Measurements from ENCODE around the gene BRD1.
"Not testable (repeated sequence)": the region's sequence is repeated elsewhere in the genome, so short reads cannot be mapped to it uniquely, and the experiment has no call there.

Gene BRD1

DNA sequence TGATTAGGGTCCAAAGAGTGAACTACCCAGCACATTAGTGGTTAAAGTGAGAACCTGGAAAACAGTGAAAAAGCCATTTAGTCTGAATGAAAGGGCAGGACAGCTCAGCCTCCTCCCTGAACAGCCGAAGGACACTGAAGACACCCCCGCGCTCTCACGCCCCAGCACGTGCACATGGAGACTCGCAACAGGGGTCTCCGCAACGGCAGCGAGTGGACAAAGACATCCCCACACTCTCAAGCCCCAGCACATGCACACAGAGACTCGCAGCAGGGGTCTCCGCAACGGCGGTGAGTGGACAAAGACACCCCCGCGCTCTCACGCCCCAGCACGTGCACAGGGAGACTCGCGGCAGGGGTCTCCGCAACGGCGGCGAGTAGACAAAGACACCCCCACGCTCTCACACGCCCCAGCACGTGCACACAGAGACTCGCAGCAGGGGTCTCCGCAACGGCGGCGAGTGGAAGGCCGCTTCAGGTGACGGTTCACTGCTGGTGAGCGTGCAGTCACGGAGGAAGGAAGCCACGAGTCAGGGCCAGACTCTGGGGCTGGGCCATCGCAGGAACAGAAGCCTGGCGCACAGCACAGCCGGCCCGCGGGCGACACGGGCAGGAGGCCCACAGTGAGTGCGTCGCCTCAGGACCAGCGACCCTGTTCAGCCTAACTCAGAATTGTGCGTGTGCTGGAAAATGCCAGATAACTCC is 43.6 kb downstream of the BRD1 start:
- H3K27ac ChIP-seq = no peak overlapping the region

GRCh38 chr22:49783036-49783746 is 44.5 kb downstream of the BRD1 start:
- TF ChIP-seq ZFX (IDR thresholded peaks at IDR 0.05; ENCODE audit: borderline replicate concordance) = no peak
- TF ChIP-seq CTCF (IDR thresholded peaks at IDR 0.05) = no peak
- H3K27ac ChIP-seq = no peak overlapping the region

More for the DNA sequence above, 43.6 kb downstream of the BRD1 start:
- no peak for TF ChIP-seq CTCF (IDR thresholded peaks at IDR 0.05)
- no peak for TF ChIP-seq ZFX (IDR thresholded peaks at IDR 0.05; ENCODE audit: borderline replicate concordance)

DNA sequence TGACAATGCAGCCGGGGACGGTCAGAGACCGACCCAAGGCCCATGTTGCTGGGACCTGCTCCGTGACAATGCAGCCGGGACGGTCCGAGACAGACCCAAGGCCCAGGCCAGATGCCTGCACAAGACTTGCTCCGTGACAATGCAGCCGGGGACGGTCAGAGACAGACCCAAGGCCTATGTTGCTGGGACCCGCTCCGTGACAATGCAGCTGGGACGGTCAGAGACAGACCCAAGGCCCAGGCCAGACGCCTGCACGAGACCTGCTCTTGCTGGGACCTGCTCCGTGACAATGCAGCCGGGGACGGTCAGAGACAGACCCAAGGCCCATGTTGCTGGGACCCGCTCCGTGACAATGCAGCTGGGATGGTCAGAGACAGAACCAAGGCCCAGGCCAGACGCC is 45.8 kb downstream of the BRD1 start:
- H3K27ac ChIP-seq = not testable (repeated sequence)

- TF ChIP-seq ZFX (IDR thresholded peaks at IDR 0.05; ENCODE audit: borderline replicate concordance) = no peak
- H3K27ac ChIP-seq = no peak overlapping the region
Observed at GRCh38 chr22:49781289-49781782, 46.3 kb downstream of the BRD1 start.

DNA sequence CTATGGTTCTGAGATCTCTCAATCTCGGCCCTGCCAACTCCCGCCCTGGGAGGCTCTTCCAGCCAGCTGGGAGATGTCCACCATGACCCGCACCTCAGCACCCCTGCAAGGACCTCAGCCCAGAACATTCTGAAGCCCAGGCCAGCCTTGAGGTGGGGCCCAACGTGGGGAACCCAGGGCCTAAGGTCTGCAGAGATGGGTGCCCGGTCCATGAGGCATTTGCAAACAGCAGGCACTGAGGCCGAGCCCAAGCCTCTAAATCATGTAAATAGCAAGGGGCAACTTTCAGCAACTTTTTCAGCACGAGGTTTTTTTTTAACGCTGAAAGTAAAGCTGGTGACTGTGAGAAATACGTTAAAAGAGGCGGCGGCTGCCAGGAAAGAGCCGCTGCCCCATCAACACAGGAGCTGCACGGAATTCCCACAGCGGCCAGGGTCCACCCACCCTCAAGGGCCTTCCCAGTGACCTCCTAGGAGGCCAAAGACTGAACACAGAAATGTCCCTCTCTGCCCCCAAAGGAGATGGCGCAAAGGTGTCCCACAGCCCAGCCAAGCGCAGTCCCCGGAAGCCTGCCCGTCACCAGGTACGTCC is 46.9 kb downstream of the BRD1 start:
- no peak overlapping the region for H3K27ac ChIP-seq
- TF ChIP-seq CTCF (IDR thresholded peaks at IDR 0.05) (no peak), ZFX (IDR thresholded peaks at IDR 0.05; ENCODE audit: borderline replicate concordance) (no peak)

DNA sequence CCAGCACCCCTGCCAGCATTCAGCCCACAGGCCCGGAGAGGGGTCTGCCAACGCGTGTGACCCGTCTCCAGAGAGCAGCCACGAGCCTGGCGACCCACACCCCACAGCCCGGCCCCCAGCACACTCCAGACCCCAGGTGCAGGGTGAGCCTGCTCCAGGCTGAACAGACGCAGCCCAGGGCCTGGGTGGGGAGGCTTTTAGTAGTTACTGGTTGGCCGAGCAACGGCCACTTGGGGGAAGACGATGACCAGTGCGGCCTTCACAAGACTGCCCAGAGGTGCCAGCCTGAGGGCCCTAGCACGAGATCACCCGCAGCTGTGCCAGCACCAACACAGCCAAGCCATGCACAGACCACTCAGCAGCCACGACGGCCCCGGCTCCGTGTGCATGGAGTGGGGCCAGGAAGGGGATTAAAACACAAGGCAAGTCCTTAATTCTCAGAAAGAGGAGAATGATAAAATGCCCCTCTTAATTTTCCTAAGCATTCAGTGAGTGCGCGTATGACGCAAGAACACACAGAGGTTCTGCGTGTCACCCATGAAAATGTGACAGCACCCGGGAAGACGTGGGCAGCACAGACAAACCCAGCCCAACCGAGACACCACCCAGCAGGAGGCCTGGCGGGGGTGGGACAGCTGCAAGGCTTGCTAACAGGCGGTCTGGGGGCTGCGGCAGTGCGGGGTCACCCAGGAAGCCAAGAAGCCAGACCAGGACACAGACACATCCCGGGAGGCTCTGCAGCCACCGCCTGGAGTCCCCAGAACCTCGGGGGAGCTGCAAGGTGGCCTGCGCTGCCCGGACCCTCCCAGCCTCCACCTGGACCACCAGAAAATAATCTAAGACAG is 47.6 kb downstream of the BRD1 start:
- TF ChIP-seq ZFX (IDR thresholded peaks at IDR 0.05; ENCODE audit: borderline replicate concordance) (no peak), CTCF (IDR thresholded peaks at IDR 0.05) (no peak)
- no peak overlapping the region for H3K27ac ChIP-seq

DNA sequence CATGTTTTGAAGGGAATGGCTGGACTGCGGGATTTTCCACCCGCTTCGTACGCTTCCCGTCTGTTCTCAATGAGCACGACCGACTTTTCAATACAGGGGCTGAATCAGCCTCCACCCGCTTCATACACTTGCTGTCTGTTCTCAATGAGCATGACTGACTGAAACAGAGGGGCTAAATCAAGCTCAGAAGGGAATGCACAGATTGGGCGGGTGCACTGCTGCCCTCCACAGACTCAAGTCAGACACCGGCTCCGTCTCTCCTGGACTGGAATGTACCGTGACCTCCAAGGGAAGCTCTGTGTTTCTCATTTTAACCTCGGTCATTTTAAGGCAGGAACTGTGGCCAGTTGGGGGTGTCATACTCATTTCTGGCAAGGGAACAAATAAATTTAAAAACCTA is 48.5 kb downstream of the BRD1 start:
- no peak for TF ChIP-seq CTCF (IDR thresholded peaks at IDR 0.05)
- no peak for TF ChIP-seq ZFX (IDR thresholded peaks at IDR 0.05; ENCODE audit: borderline replicate concordance)
- H3K27ac ChIP-seq = no peak overlapping the region

Measured in 22Rv1 (cell line).